ENCODE results near the gene ATP2C2.

ATP2C2 gene

GRCh38 chr16:84354306-84354705, 14.0 kb upstream of the ATP2C2 start:
- ATAC-seq = no peak
- TF ChIP-seq OSR1 (CRISPR knock-in tag; IDR thresholded peaks at IDR 0.05) (no peak), PATZ1 (CRISPR knock-in tag; IDR thresholded peaks at IDR 0.05; ENCODE audit: borderline replicate concordance) (no peak), CSRNP3 (CRISPR knock-in tag; IDR thresholded peaks at IDR 0.05) (no peak)

- TF ChIP-seq ZNF8 (CRISPR knock-in tag; IDR thresholded peaks at IDR 0.05) = no peak
- TF ChIP-seq TCF4 (CRISPR knock-in tag; IDR thresholded peaks at IDR 0.05; ENCODE audit: borderline replicate concordance) = no peak
- TF ChIP-seq PATZ1 (CRISPR knock-in tag; IDR thresholded peaks at IDR 0.05; ENCODE audit: borderline replicate concordance) = no peak
- no peak for TF ChIP-seq ZNF565 (CRISPR knock-in tag; conservative IDR thresholded peaks at IDR 0.05; ENCODE audit: low read depth)
- TF ChIP-seq ARNTL (CRISPR knock-in tag; IDR thresholded peaks at IDR 0.05; ENCODE audit: borderline replicate concordance, low read depth) = no peak
- ATAC-seq = no peak
Observed at GRCh38 chr16:84355149-84355548, 13.2 kb upstream of the ATP2C2 start.

GRCh38 chr16:84356176-84356575, 12.2 kb upstream of the ATP2C2 start:
- no peak for ATAC-seq
- no peak for TF ChIP-seq TOX (CRISPR knock-in tag; IDR thresholded peaks at IDR 0.05; ENCODE audit: borderline replicate concordance)
- no peak for TF ChIP-seq ZFP3 (CRISPR knock-in tag; IDR thresholded peaks at IDR 0.05)
- TF ChIP-seq ZNF70 (CRISPR knock-in tag; IDR thresholded peaks at IDR 0.05) = no peak
- TF ChIP-seq PATZ1 (CRISPR knock-in tag; IDR thresholded peaks at IDR 0.05; ENCODE audit: borderline replicate concordance) = no peak
- no peak for TF ChIP-seq ARNTL (CRISPR knock-in tag; IDR thresholded peaks at IDR 0.05; ENCODE audit: borderline replicate concordance, low read depth)
- TF ChIP-seq RARB (CRISPR knock-in tag; IDR thresholded peaks at IDR 0.05) = no peak
- no peak for TF ChIP-seq SNAI2 (CRISPR knock-in tag; IDR thresholded peaks at IDR 0.05)
- no peak for TF ChIP-seq CSRNP3 (CRISPR knock-in tag; IDR thresholded peaks at IDR 0.05)
- no peak for TF ChIP-seq TCF4 (CRISPR knock-in tag; IDR thresholded peaks at IDR 0.05; ENCODE audit: borderline replicate concordance)
- TF ChIP-seq CSDC2 (CRISPR knock-in tag; IDR thresholded peaks at IDR 0.05) = no peak

- no peak for ATAC-seq
- TF ChIP-seq TOX (CRISPR knock-in tag; IDR thresholded peaks at IDR 0.05; ENCODE audit: borderline replicate concordance) (no peak), TSHZ2 (CRISPR knock-in tag; IDR thresholded peaks at IDR 0.05) (no peak), OSR1 (CRISPR knock-in tag; IDR thresholded peaks at IDR 0.05) (no peak), ZFP3 (CRISPR knock-in tag; IDR thresholded peaks at IDR 0.05) (no peak), GLIS3 (CRISPR knock-in tag; IDR thresholded peaks at IDR 0.05) (no peak), POU6F1 (CRISPR knock-in tag; IDR thresholded peaks at IDR 0.05; ENCODE audit: borderline replicate concordance, low read depth) (no peak), RARB (CRISPR knock-in tag; IDR thresholded peaks at IDR 0.05) (no peak), PATZ1 (CRISPR knock-in tag; IDR thresholded peaks at IDR 0.05; ENCODE audit: borderline replicate concordance) (no peak), ZNF70 (CRISPR knock-in tag; IDR thresholded peaks at IDR 0.05) (no peak), ZC3H10 (CRISPR knock-in tag; IDR thresholded peaks at IDR 0.05) (no peak), PPARA (CRISPR knock-in tag; IDR thresholded peaks at IDR 0.05; ENCODE audit: borderline replicate concordance) (no peak), ZNF8 (CRISPR knock-in tag; IDR thresholded peaks at IDR 0.05) (no peak), SNAI2 (CRISPR knock-in tag; IDR thresholded peaks at IDR 0.05) (no peak)
Observed at GRCh38 chr16:84356591-84357116, 11.7 kb upstream of the ATP2C2 start.
